ENCODE results near the gene TASL.
A peak's percentile ranks its signal among the peaks of the same experiment; 100 is the strongest.

The TASL gene

DNA sequence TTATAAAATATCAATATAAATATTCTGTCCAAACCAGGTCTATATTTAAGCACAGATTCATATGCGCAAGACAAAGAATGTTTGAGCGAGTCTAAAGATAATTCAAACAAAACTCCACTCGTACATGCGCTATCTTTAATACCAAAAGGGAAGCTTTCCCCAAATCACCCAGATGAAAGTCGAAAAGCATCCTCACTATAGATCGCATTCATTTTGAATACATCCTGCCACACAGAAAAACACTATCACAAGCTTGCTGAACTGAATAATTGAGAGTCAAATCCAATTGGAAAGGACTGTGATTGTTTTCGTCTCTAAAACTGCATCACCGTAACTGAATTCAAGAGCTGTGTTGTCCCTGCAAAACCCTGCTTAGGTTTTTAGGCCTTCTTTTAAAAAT lies 685 bp downstream of the TASL start:
- Histone ChIP-seq H3K36me3 (ENCODE audit: low read depth) (no peaks in the 10 kb centered on the region), H3K9me3 (ENCODE audit: severe bottlenecking) (no peaks in the 10 kb centered on the region), H3K27me3 (ENCODE audit: insufficient read depth, poor library complexity, severe bottlenecking) (no peaks in the 10 kb centered on the region), H3K27ac (ENCODE audit: poor library complexity, severe bottlenecking) (no peak overlapping the region), H3K4me3 (ENCODE audit: severe bottlenecking) (no peak overlapping the region), H3K4me1 (ENCODE audit: insufficient read depth, poor library complexity, severe bottlenecking) (no peaks in the 10 kb centered on the region)
- DNase-seq (ENCODE audit: low spot score), result no peak
- TF ChIP-seq, protein P1, sequence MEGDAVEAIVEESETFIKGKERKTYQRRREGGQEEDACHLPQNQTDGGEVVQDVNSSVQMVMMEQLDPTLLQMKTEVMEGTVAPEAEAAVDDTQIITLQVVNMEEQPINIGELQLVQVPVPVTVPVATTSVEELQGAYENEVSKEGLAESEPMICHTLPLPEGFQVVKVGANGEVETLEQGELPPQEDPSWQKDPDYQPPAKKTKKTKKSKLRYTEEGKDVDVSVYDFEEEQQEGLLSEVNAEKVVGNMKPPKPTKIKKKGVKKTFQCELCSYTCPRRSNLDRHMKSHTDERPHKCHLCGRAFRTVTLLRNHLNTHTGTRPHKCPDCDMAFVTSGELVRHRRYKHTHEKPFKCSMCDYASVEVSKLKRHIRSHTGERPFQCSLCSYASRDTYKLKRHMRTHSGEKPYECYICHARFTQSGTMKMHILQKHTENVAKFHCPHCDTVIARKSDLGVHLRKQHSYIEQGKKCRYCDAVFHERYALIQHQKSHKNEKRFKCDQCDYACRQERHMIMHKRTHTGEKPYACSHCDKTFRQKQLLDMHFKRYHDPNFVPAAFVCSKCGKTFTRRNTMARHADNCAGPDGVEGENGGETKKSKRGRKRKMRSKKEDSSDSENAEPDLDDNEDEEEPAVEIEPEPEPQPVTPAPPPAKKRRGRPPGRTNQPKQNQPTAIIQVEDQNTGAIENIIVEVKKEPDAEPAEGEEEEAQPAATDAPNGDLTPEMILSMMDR (IDR thresholded peaks at IDR 0.05; ENCODE audit: poor library complexity, severe bottlenecking), result no peak
- no peak for ATAC-seq (ENCODE audit: low read depth)

DNA sequence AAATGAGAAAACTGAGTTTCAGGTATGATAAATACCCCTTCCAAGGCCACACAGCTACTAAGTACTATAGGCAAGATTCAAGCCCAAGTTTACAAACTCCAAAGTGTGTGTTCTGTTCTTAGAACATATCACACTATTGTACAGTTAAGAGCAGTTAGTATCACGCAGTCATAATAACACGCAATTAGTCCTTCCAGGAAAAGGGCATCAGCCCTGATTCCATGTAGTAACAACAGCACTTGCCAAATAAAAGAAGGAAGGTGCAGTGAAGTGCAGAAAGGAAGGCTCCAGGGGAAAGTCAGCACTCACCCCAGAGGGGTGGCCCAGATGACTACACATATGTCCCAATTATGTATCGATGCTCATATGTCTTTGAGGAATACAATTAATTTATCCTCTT lies 4.4 kb downstream of the TASL start:
- ATAC-seq (ENCODE audit: low read depth) (no peak), DNase-seq (ENCODE audit: low spot score) (no peak)
- Histone ChIP-seq H3K36me3 (ENCODE audit: low read depth) (no peaks in the 10 kb centered on the region), H3K27me3 (ENCODE audit: insufficient read depth, poor library complexity, severe bottlenecking) (no peaks in the 10 kb centered on the region), H3K9me3 (ENCODE audit: severe bottlenecking) (no peaks in the 10 kb centered on the region), H3K4me3 (ENCODE audit: severe bottlenecking) (no peak overlapping the region), H3K4me1 (ENCODE audit: insufficient read depth, poor library complexity, severe bottlenecking) (peaks cover 5% of the 10 kb centered on the region), H3K27ac (ENCODE audit: poor library complexity, severe bottlenecking) (no peak overlapping the region)
- TF ChIP-seq, protein P1 (IDR thresholded peaks at IDR 0.05; ENCODE audit: poor library complexity, severe bottlenecking), result no peak

DNA sequence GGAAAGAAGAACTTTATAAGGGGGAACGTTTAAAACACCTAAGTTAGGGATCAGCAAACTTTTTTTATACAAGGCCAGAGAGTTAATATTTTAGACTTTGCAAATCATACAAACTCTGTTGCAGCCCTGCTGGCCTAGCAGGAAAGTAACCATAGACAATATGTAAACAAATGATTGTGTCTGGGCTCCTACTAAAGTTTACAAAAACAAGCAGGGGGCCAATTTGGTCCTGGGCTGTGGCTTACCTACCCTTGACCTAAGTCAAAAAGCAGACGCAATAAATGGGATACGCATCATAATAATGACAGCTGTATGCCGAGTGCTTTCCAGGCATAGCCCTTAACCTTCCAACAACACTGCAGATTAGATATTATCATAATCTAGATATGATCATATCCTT lies 4.9 kb downstream of the TASL start:
- Histone ChIP-seq H3K27me3 (ENCODE audit: insufficient read depth, poor library complexity, severe bottlenecking) (no peaks in the 10 kb centered on the region), H3K4me1 (ENCODE audit: insufficient read depth, poor library complexity, severe bottlenecking) (peaks cover 5% of the 10 kb centered on the region), H3K9me3 (ENCODE audit: severe bottlenecking) (no peaks in the 10 kb centered on the region), H3K27ac (ENCODE audit: poor library complexity, severe bottlenecking) (no peak overlapping the region), H3K4me3 (ENCODE audit: severe bottlenecking) (no peak overlapping the region), H3K36me3 (ENCODE audit: low read depth) (no peaks in the 10 kb centered on the region)
- ATAC-seq (ENCODE audit: low read depth) (no peak), DNase-seq (ENCODE audit: low spot score) (no peak)
- TF ChIP-seq, protein P1 (IDR thresholded peaks at IDR 0.05; ENCODE audit: poor library complexity, severe bottlenecking), result no peak

DNA sequence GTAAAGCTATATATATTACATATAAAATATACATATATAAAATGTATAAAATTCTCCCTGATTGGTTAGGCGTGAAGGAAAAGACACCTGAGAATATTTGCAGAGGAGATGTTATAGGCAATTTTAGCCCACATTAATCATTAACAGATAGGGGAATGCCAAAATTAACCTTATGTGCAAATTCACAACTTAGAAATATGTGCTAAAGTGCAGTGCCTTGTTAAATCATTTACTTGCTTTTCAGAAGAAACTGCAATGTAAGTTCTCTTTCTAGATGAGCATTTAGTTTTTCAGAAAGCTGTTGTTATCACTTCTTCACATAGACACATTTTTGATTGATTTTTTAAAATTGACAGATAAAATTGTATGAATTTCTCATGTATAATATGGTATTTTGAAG lies 5.6 kb downstream of the TASL start:
- DNase-seq (ENCODE audit: low spot score) (no peak), ATAC-seq (ENCODE audit: low read depth) (no peak)
- H3K4me1 ChIP-seq (ENCODE audit: insufficient read depth, poor library complexity, severe bottlenecking), result peaks cover 5% of the 10 kb centered on the region
- H3K36me3 ChIP-seq (ENCODE audit: low read depth), result no peaks in the 10 kb centered on the region
- H3K9me3 ChIP-seq (ENCODE audit: severe bottlenecking), result no peaks in the 10 kb centered on the region
- TF ChIP-seq, protein P1 (IDR thresholded peaks at IDR 0.05; ENCODE audit: poor library complexity, severe bottlenecking), result no peak
- no peak overlapping the region for H3K27ac ChIP-seq (ENCODE audit: poor library complexity, severe bottlenecking)
- H3K4me3 ChIP-seq (ENCODE audit: severe bottlenecking), result no peak overlapping the region
- H3K27me3 ChIP-seq (ENCODE audit: insufficient read depth, poor library complexity, severe bottlenecking), result no peaks in the 10 kb centered on the region

DNA sequence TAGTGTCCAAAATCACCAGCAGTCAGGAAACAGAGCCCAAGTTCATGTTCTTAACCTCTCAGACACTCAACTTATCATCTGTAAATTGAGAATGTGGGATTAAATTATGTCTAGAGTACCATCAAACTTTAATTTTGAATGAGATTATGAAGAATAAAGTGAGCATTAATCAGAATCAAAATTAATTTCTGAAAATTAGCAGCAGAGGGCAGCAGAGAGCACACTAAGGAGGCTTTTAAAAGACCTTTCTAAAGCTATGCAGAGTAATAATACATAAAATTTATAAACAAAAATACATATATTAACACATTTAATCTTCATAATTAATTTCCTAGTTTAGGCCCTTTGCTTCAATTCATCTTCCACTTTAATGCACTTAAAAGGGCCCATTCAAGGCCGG lies 7.1 kb downstream of the TASL start:
- TF ChIP-seq, protein P1 (IDR thresholded peaks at IDR 0.05; ENCODE audit: poor library complexity, severe bottlenecking), result peak; percentile 61
- Histone ChIP-seq H3K36me3 (ENCODE audit: low read depth) (no peaks in the 10 kb centered on the region), H3K27me3 (ENCODE audit: insufficient read depth, poor library complexity, severe bottlenecking) (no peaks in the 10 kb centered on the region), H3K4me1 (ENCODE audit: insufficient read depth, poor library complexity, severe bottlenecking) (peaks cover 5% of the 10 kb centered on the region), H3K4me3 (ENCODE audit: severe bottlenecking) (no peak overlapping the region), H3K9me3 (ENCODE audit: severe bottlenecking) (no peaks in the 10 kb centered on the region), H3K27ac (ENCODE audit: poor library complexity, severe bottlenecking) (no peak overlapping the region)
- no peak for DNase-seq (ENCODE audit: low spot score)
- ATAC-seq (ENCODE audit: low read depth), result no peak

All from RWPE2 (cell line).